Loucy (cell line): ENCODE data around the gene ATG16L2.

Experiments
- EZH2phosphoT487 ChIP-seq: fragments of 200-600 bp; IDR thresholded peaks from 2 replicates; pipeline ENCODE4 v1.6.1; 2018; ENCODE audit warnings: antibody characterized with exemption, mild to moderate bottlenecking, moderate library complexity, borderline replicate concordance
- TF ChIP-seq, protein P1 (sequence below): fragments of 200-600 bp; sonication (generic); conservative IDR thresholded peaks from 2 replicates; pipeline ENCODE4 v1.5.1; 2014; ENCODE audit warnings: mild to moderate bottlenecking, antibody characterized with exemption, low read length

GRCh38 chr11:72780296-72781062 lies 33.7 kb upstream of the ATG16L2 start:
- TF ChIP-seq, protein P1, sequence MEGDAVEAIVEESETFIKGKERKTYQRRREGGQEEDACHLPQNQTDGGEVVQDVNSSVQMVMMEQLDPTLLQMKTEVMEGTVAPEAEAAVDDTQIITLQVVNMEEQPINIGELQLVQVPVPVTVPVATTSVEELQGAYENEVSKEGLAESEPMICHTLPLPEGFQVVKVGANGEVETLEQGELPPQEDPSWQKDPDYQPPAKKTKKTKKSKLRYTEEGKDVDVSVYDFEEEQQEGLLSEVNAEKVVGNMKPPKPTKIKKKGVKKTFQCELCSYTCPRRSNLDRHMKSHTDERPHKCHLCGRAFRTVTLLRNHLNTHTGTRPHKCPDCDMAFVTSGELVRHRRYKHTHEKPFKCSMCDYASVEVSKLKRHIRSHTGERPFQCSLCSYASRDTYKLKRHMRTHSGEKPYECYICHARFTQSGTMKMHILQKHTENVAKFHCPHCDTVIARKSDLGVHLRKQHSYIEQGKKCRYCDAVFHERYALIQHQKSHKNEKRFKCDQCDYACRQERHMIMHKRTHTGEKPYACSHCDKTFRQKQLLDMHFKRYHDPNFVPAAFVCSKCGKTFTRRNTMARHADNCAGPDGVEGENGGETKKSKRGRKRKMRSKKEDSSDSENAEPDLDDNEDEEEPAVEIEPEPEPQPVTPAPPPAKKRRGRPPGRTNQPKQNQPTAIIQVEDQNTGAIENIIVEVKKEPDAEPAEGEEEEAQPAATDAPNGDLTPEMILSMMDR = no peak
- no peak for TF ChIP-seq EZH2phosphoT487
